Thymus (tissue), 14 donors: Measurements from ENCODE around the gene MAPK1IP1L. TPM values are rescaled to one million over a fixed set of nuclear protein-coding genes. Genes with fewer than 3 reads are reported as not detected.
"Not testable (repeated sequence)": the region's sequence is repeated elsewhere in the genome, so short reads cannot be mapped to it uniquely, and the experiment has no call there.

Source experiments
- DNase-seq, 9 donors: peaks; one replicate each; pipeline ENCODE4 v3.0.0-alpha.2; 2013; ENCODE audit warnings: low spot score in 9 of 9, low read depth in 6 of 9, missing footprints in 1 of 9
- H3K27ac ChIP-seq, 2 donors: one replicate each; pipeline ENCODE4 v1.5.1; 2013; ENCODE audit warnings: control low read depth in 1 of 2, low read depth in 1 of 2, low read length in 1 of 2, mild to moderate bottlenecking in 1 of 2, moderate library complexity in 1 of 2
- H3K27me3 ChIP-seq, 2 donors: one replicate each; pipeline ENCODE4 v1.5.1; 2013; ENCODE audit warnings: low read length in 1 of 2; ENCODE audit not compliant: control insufficient read depth in 2 of 2, insufficient read depth in 1 of 2
- H3K36me3 ChIP-seq, 2 donors: one replicate each; pipeline ENCODE4 v1.5.1; 2013; ENCODE audit warnings: low read length in 1 of 2, mild to moderate bottlenecking in 1 of 2, moderate library complexity in 1 of 2; ENCODE audit not compliant: control insufficient read depth in 2 of 2, insufficient read depth in 2 of 2
- H3K4me1 ChIP-seq, 2 donors: one replicate each; pipeline ENCODE4 v1.5.1; 2013; ENCODE audit warnings: low read length in 2 of 2; ENCODE audit not compliant: control insufficient read depth in 2 of 2, insufficient read depth in 2 of 2
- H3K4me3 ChIP-seq, 2 donors: one replicate each; pipeline ENCODE4 v1.5.1; 2013; ENCODE audit warnings: low read length in 2 of 2, control low read depth in 1 of 2, mild to moderate bottlenecking in 1 of 2
- H3K9me3 ChIP-seq, 2 donors: one replicate each; pipeline ENCODE4 v1.5.1; 2013; ENCODE audit warnings: low read length in 1 of 2, mild to moderate bottlenecking in 1 of 2; ENCODE audit not compliant: control insufficient read depth in 2 of 2, insufficient read depth in 1 of 2
- WGBS: extraction: QIAGEN DNeasy Blood & Tissue Kit; methylation state at CpG from one replicate; pipeline ENCODE4 v1.1.7; 2013; 5-methylcytosine and 5-hydroxymethylcytosine counted together
- long read RNA-seq, 10 donors: transcript quantifications; one replicate each; lab custom pipeline, GENCODE V29; 2026
- polyA plus RNA-seq: library from polyadenylated mRNA; stranded (reverse); fragments of 200-250 nt; gene quantifications from one replicate; pipeline ENCODE4 v1.2.3, GENCODE V29; 2013
- total RNA-seq: library from RNA; stranded (reverse); fragments of 120-200 nt; gene quantifications from one replicate; pipeline ENCODE4 v1.2.4, GENCODE V29; 2013
- donor health status: healthy.

The MAPK1IP1L gene
- total RNA-seq (15.9 TPM), polyA plus RNA-seq (42.1 TPM)
- long read RNA-seq, donor 1 = 0 reads
- long read RNA-seq, donor 2 = 0 reads
- long read RNA-seq, donor 3, partial matches to known transcripts = 49 of 60 reads
- long read RNA-seq, donor 3, other reads (novel, unspliced or antisense) = 11 of 60 reads
- long read RNA-seq, donor 4, partial matches to known transcripts = 59 of 65 reads
- long read RNA-seq, donor 4, other reads (novel, unspliced or antisense) = 6 of 65 reads
- long read RNA-seq, donor 5, partial matches to known transcripts = 70 of 81 reads
- long read RNA-seq, donor 5, other reads (novel, unspliced or antisense) = 10 of 81 reads
- long read RNA-seq, donor 6, partial matches to known transcripts = 46 of 59 reads
- long read RNA-seq, donor 6, other reads (novel, unspliced or antisense) = 12 of 59 reads
- long read RNA-seq, donor 7, partial matches to known transcripts = 28 of 78 reads
- long read RNA-seq, donor 7, other reads (novel, unspliced or antisense) = 47 of 78 reads
- long read RNA-seq, donor 8, partial matches to known transcripts = 0 of 19 reads
- long read RNA-seq, donor 8, other reads (novel, unspliced or antisense) = 19 of 19 reads
- long read RNA-seq, donor 9, partial matches to known transcripts = 36 of 45 reads
- long read RNA-seq, donor 9, other reads (novel, unspliced or antisense) = 8 of 45 reads
- long read RNA-seq, donor 10, partial matches to known transcripts = 35 of 43 reads
- long read RNA-seq, donor 10, other reads (novel, unspliced or antisense) = 5 of 43 reads

- peaks cover 9 to 15% of the 10 kb centered on the region in 2 donors for H3K4me1 ChIP-seq
- peak within 1 kb of the TSS; percentile 81 to 94 for H3K4me3 ChIP-seq
- under 1% methylated on average over 98 of the region's 98 CpGs for WGBS
These were observed at the start of gene MAPK1IP1L for GRCh38 chr14:55051423-55052268. MAPK1IP1L (plus strand) TSS chr14:55051647; CDS start chr14:55061684, 10,037 bp downstream.

GRCh38 chr14:55005071-55005470 is 46.4 kb upstream of the MAPK1IP1L start:
- 77% methylated on average over 4 of the region's 4 CpGs for WGBS
- no peak for DNase-seq
- no peaks in the 10 kb centered on the region for H3K4me1 ChIP-seq
- H3K9me3 ChIP-seq = no peaks in the 10 kb centered on the region
- H3K36me3 ChIP-seq = peaks cover 15 to 30% of the 10 kb centered on the region in 2 donors
- H3K27me3 ChIP-seq = no peaks in the 10 kb centered on the region
- no peak overlapping the region for H3K4me3 ChIP-seq
- no peak overlapping the region for H3K27ac ChIP-seq

More at GRCh38 chr14:55051423-55052268, at the start of gene MAPK1IP1L:
- Histone ChIP-seq H3K36me3 (peaks cover 0 to 9% of the 10 kb centered on the region in 2 donors), H3K9me3 (no peaks in the 10 kb centered on the region), H3K27me3 (no peaks in the 10 kb centered on the region), H3K27ac (peak within 1 kb of the TSS; percentile 98)
- peak; percentile 71 to 93 (median 87) for DNase-seq

- WGBS = 100% methylated on average over 2 of the region's 2 CpGs
These were observed 36.4 kb upstream of the MAPK1IP1L start for GRCh38 chr14:55015006-55015405.

GRCh38 chr14:55019968-55020554 is 31.4 kb upstream of the MAPK1IP1L start:
- Histone ChIP-seq H3K27ac (no peak overlapping the region), H3K9me3 (no peaks in the 10 kb centered on the region), H3K36me3 (peaks cover 3 to 6% of the 10 kb centered on the region in 2 donors), H3K4me3 (no peak overlapping the region), H3K4me1 (no peaks in the 10 kb centered on the region), H3K27me3 (no peaks in the 10 kb centered on the region)
- 97% methylated on average over 2 of the region's 2 CpGs for WGBS
- no peak for DNase-seq

More at GRCh38 chr14:55015006-55015405, 36.4 kb upstream of the MAPK1IP1L start:
- Histone ChIP-seq H3K36me3 (peaks cover 4 to 14% of the 10 kb centered on the region in 2 donors), H3K27ac (no peak overlapping the region), H3K27me3 (no peaks in the 10 kb centered on the region), H3K4me1 (no peaks in the 10 kb centered on the region), H3K4me3 (no peak overlapping the region), H3K9me3 (no peaks in the 10 kb centered on the region)
- no peak for DNase-seq

GRCh38 chr14:55024365-55024764 is 27.1 kb upstream of the MAPK1IP1L start:
- not testable (repeated sequence) for H3K4me3 ChIP-seq, H3K27ac ChIP-seq, H3K27me3 ChIP-seq, H3K36me3 ChIP-seq, DNase-seq, H3K9me3 ChIP-seq, H3K4me1 ChIP-seq
- over 99% methylated on average over 4 of the region's 5 CpGs for WGBS

GRCh38 chr14:55025948-55026347 is 25.5 kb upstream of the MAPK1IP1L start:
- Histone ChIP-seq H3K36me3 (peaks cover 0 to 3% of the 10 kb centered on the region in 2 donors), H3K27ac (no peak overlapping the region), H3K27me3 (no peaks in the 10 kb centered on the region), H3K4me1 (peaks cover 3 to 7% of the 10 kb centered on the region in 2 donors), H3K4me3 (peak overlapping the region; percentile 59 to 95), H3K9me3 (no peaks in the 10 kb centered on the region)
- no peak for DNase-seq
- whole genome bisulfite sequencing = 62% methylated on average over 7 of the region's 7 CpGs

GRCh38 chr14:55026441-55026792 is 25.0 kb upstream of the MAPK1IP1L start:
- H3K4me1 ChIP-seq = peaks cover 3 to 7% of the 10 kb centered on the region in 2 donors
- no peaks in the 10 kb centered on the region for H3K9me3 ChIP-seq
- H3K27me3 ChIP-seq = no peaks in the 10 kb centered on the region
- DNase-seq = no peak
- H3K4me3 ChIP-seq = peak overlapping the region; percentile 59 to 95
- peak overlapping the region; percentile 58 to 59 for H3K27ac ChIP-seq
- WGBS = 4% methylated on average over 9 of the region's 9 CpGs
- H3K36me3 ChIP-seq = peaks cover 0 to 1% of the 10 kb centered on the region in 2 donors

- Histone ChIP-seq H3K27ac (peak within 1 kb of the TSS; percentile 79 to 87), H3K9me3 (no peaks in the 10 kb centered on the region), H3K4me1 (peaks cover 3 to 7% of the 10 kb centered on the region in 2 donors), H3K36me3 (peaks cover 0 to 3% of the 10 kb centered on the region in 2 donors), H3K27me3 (no peaks in the 10 kb centered on the region), H3K4me3 (peak within 1 kb of the TSS; percentile 59 to 95)
- under 1% methylated on average over 56 of the region's 56 CpGs for WGBS
- DNase-seq = peak; percentile 80 to 95 (median 92)
These were observed 24.5 kb upstream of the MAPK1IP1L start, which contains the start of the genes SOCS4 and WDHD1 for GRCh38 chr14:55026793-55027561. SOCS4 (plus strand) TSS chr14:55027236; CDS start chr14:55043042, 15,806 bp downstream. WDHD1 (minus strand) TSS chr14:55027099; CDS start chr14:55026787, 312 bp downstream.
